CD4-positive, alpha-beta T cell treated with Interleukin-6 for 4 hours (primary cell): ENCODE results near the gene GCAT.

Source experiments
- DNase-seq: peaks from one replicate; pipeline ENCODE4 v3.0.0-alpha.2; 2020; ENCODE audit warnings: mixed read lengths

GCAT gene

GRCh38 chr22:37807410-37808293, at the start of gene GCAT:
GCAT (plus strand) TSS chr22:37807934; CDS start chr22:37807968, 34 bp downstream.
- peak; percentile 96 for DNase-seq

GRCh38 chr22:37758694-37759093, 49.0 kb upstream of the GCAT start:
- no peak for DNase-seq

GRCh38 chr22:37759281-37759680, 48.5 kb upstream of the GCAT start:
- DNase-seq = no peak

- DNase-seq = no peak
Observed at GRCh38 chr22:37760152-37760551, 47.6 kb upstream of the GCAT start.

GRCh38 chr22:37762389-37762836, 45.3 kb upstream of the GCAT start:
- no peak for DNase-seq

- DNase-seq = no peak
Observed at GRCh38 chr22:37763012-37763411, 44.7 kb upstream of the GCAT start.

GRCh38 chr22:37763652-37764051, 44.1 kb upstream of the GCAT start:
- no peak for DNase-seq

GRCh38 chr22:37764622-37765021, 43.1 kb upstream of the GCAT start:
- no peak for DNase-seq

GRCh38 chr22:37765498-37765897, 42.2 kb upstream of the GCAT start:
- no peak for DNase-seq

- no peak for DNase-seq
Observed at GRCh38 chr22:37765953-37766576, 41.7 kb upstream of the GCAT start.

GRCh38 chr22:37768273-37768672, 39.5 kb upstream of the GCAT start:
- DNase-seq = no peak

- DNase-seq = no peak
Observed at GRCh38 chr22:37769056-37769455, 38.7 kb upstream of the GCAT start.

GRCh38 chr22:37771081-37771480, 36.7 kb upstream of the GCAT start:
- no peak for DNase-seq

- DNase-seq = no peak
Observed at GRCh38 chr22:37771702-37772427, 35.9 kb upstream of the GCAT start.

GRCh38 chr22:37774728-37775127, 33.0 kb upstream of the GCAT start:
- DNase-seq = no peak

- no peak for DNase-seq
Observed at GRCh38 chr22:37775785-37776638, 31.7 kb upstream of the GCAT start.

- DNase-seq = no peak
Observed at GRCh38 chr22:37776639-37777005, 31.1 kb upstream of the GCAT start.

GRCh38 chr22:37777122-37777687, 30.5 kb upstream of the GCAT start:
- no peak for DNase-seq

GRCh38 chr22:37778370-37779009, 29.2 kb upstream of the GCAT start:
- DNase-seq = no peak

GRCh38 chr22:37781434-37782059, 26.2 kb upstream of the GCAT start:
- DNase-seq = no peak
